Natural killer cell (primary cell): Measurements from ENCODE around the gene RFC3. TPM values are rescaled to one million over a fixed set of nuclear protein-coding genes. Genes with fewer than 3 reads are reported as not detected.

Source experiments
- ATAC-seq, 3 donors: fragments of 150-1000 bp in 2 of 3; fragments of 200-7000 bp in 1 of 3; cut with Tn5 transposase; 1 replicate in 1 of 3; 2 replicates in 2 of 3; pipeline ENCODE4 v1.10.0; 2021; ENCODE audit warnings: mild to moderate bottlenecking in 2 of 3, moderate library complexity in 2 of 3
- DNase-seq, 2 donors: peaks; one replicate each; pipeline versions ENCODE4 v3.0.0 to v3.0.0-alpha.2; 2013 to 2021; ENCODE audit warnings: mixed read lengths in 1 of 2
- H3K27ac ChIP-seq: one replicate; pipeline ENCODE4 v1.5.1; 2013; ENCODE audit warnings: mild to moderate bottlenecking, low read length
- H3K27me3 ChIP-seq: one replicate; pipeline ENCODE4 v1.6.1; 2013; ENCODE audit warnings: low read length; ENCODE audit not compliant: control insufficient read depth, insufficient read depth
- H3K36me3 ChIP-seq: one replicate; pipeline ENCODE4 v1.6.1; 2013; ENCODE audit warnings: low read length; ENCODE audit not compliant: control insufficient read depth, insufficient read depth
- H3K4me1 ChIP-seq: one replicate; pipeline ENCODE4 v1.6.1; 2013; ENCODE audit warnings: low read length; ENCODE audit not compliant: control insufficient read depth, insufficient read depth
- H3K4me3 ChIP-seq: one replicate; pipeline ENCODE4 v1.5.1; 2013; ENCODE audit warnings: low read length
- H3K9me3 ChIP-seq: one replicate; pipeline ENCODE4 v1.6.1; 2013; ENCODE audit warnings: low read length; ENCODE audit not compliant: control insufficient read depth, insufficient read depth
- H3K27ac Mint-ChIP-seq, 2 donors: one replicate each; pipeline ENCODE4 v1.8.0; 2022; ENCODE audit warnings: mild to moderate bottlenecking in 2 of 2, mixed read lengths in 2 of 2, moderate library complexity in 1 of 2
- H3K27me3 Mint-ChIP-seq, 2 donors: one replicate each; pipeline ENCODE4 v1.8.0; 2022; ENCODE audit warnings: low read depth in 2 of 2, mixed read lengths in 2 of 2
- H3K36me3 Mint-ChIP-seq: one replicate; pipeline ENCODE4 v1.8.0; 2022; ENCODE audit warnings: mixed read lengths
- H3K4me1 Mint-ChIP-seq, 2 donors: one replicate each; pipeline ENCODE4 v1.8.0; 2022; ENCODE audit warnings: mixed read lengths in 2 of 2
- H3K4me3 Mint-ChIP-seq: one replicate; pipeline ENCODE4 v1.8.0; 2022; ENCODE audit warnings: mild to moderate bottlenecking, moderate library complexity, mixed read lengths
- H3K9me3 Mint-ChIP-seq, 2 donors: one replicate each; pipeline ENCODE4 v1.8.0; 2022; ENCODE audit warnings: mixed read lengths in 2 of 2
- CTCF ChIP-seq: fragments of 200-600 bp; IDR thresholded peaks from one replicate; pipeline ENCODE4 v1.8.0; 2022; ENCODE audit warnings: antibody characterized with exemption
- WGBS: methylation state at CpG from one replicate; pipeline ENCODE4 v1.1.7; 2013; ENCODE audit warnings: missing lambda C conversion rate; ENCODE audit not compliant: insufficient coverage; 5-methylcytosine and 5-hydroxymethylcytosine counted together
- intact Hi-C: fragments of 100-400 bp; cut with micrococcal nuclease; formaldehyde crosslinking; loops from one replicate; pipeline ENCODE4 v1.14.2; 2022
- total RNA-seq, 4 donors: library from RNA; stranded (reverse); fragments of 120-200 nt in 1 of 4; gene quantifications; one replicate each; pipeline versions ENCODE4 v1.2.3 to v1.2.4, GENCODE V29; 2013 to 2022

The RFC3 gene
- total RNA-seq, 3 donors from 2014 or later (not counting 1 experiment from before 2014, with no cell fraction given): 5.5 to 7.0 (median 6.8) TPM

- DNase-seq (no peak), ATAC-seq (no peak)
- Mint-ChIP-seq H3K27me3 (peaks cover 0 to 3% of the 10 kb centered on the region in 2 donors), H3K9me3 (peaks cover 4 to 5% of the 10 kb centered on the region in 2 donors), H3K4me1 (peaks cover 7 to 15% of the 10 kb centered on the region in 2 donors), H3K4me3 (no peak overlapping the region), H3K36me3 (no peaks in the 10 kb centered on the region), H3K27ac (no peak overlapping the region)
- TF ChIP-seq CTCF: no peak
- H3K9me3 ChIP-seq: no peaks in the 10 kb centered on the region
- no peaks in the 10 kb centered on the region for H3K36me3 ChIP-seq
- H3K27me3 ChIP-seq: no peaks in the 10 kb centered on the region
- intact Hi-C loops: no loop called here
- H3K4me3 ChIP-seq: no peak overlapping the region
- no peak overlapping the region for H3K27ac ChIP-seq
- 52% methylated on average over 3 of the region's 4 CpGs for WGBS
- peaks cover 7% of the 10 kb centered on the region for H3K4me1 ChIP-seq
Measured at GRCh38 chr13:33789739-33790138, 28.2 kb upstream of the RFC3 start.

- no peak for TF ChIP-seq CTCF
Measured at GRCh38 chr13:33793726-33794125, 24.2 kb upstream of the RFC3 start.

GRCh38 chr13:33794576-33794975, 23.4 kb upstream of the RFC3 start:
- intact Hi-C loops: no loop called here
- WGBS: 32% methylated on average over 3 of the region's 4 CpGs
- Mint-ChIP-seq H3K36me3 (no peaks in the 10 kb centered on the region), H3K4me1 (no peaks in the 10 kb centered on the region), H3K9me3 (peaks cover 4 to 5% of the 10 kb centered on the region in 2 donors), H3K27me3 (peaks cover 0 to 3% of the 10 kb centered on the region in 2 donors), H3K4me3 (no peak overlapping the region), H3K27ac (no peak overlapping the region)
- ATAC-seq (no peak), DNase-seq (no peak)
- no peak for TF ChIP-seq CTCF
- no peaks in the 10 kb centered on the region for H3K27me3 ChIP-seq
- H3K36me3 ChIP-seq: no peaks in the 10 kb centered on the region
- no peaks in the 10 kb centered on the region for H3K9me3 ChIP-seq
- H3K4me1 ChIP-seq: no peaks in the 10 kb centered on the region
- H3K4me3 ChIP-seq: no peak overlapping the region
- H3K27ac ChIP-seq: no peak overlapping the region

More at GRCh38 chr13:33793726-33794125, 24.2 kb upstream of the RFC3 start:
- H3K27ac Mint-ChIP-seq: no peak overlapping the region
- peaks cover 4 to 5% of the 10 kb centered on the region in 2 donors for H3K9me3 Mint-ChIP-seq
- peaks cover 0 to 3% of the 10 kb centered on the region in 2 donors for H3K27me3 Mint-ChIP-seq
- Histone ChIP-seq H3K4me1 (no peaks in the 10 kb centered on the region), H3K4me3 (no peak overlapping the region), H3K27me3 (no peaks in the 10 kb centered on the region), H3K36me3 (no peaks in the 10 kb centered on the region), H3K27ac (no peak overlapping the region), H3K9me3 (no peaks in the 10 kb centered on the region)
- no peak for ATAC-seq
- H3K4me3 Mint-ChIP-seq: no peak overlapping the region
- no peaks in the 10 kb centered on the region for H3K36me3 Mint-ChIP-seq
- no peaks in the 10 kb centered on the region for H3K4me1 Mint-ChIP-seq
- no peak for DNase-seq
- intact Hi-C loops: no loop called here

- no peaks in the 10 kb centered on the region for H3K36me3 Mint-ChIP-seq
- DNase-seq (no peak), ATAC-seq (no peak)
- no peak overlapping the region for H3K4me3 Mint-ChIP-seq
- intact Hi-C loops: no loop called here
- peaks cover 4 to 7% of the 10 kb centered on the region in 2 donors for H3K27me3 Mint-ChIP-seq
- Histone ChIP-seq H3K27ac (no peak overlapping the region), H3K4me3 (no peak overlapping the region), H3K36me3 (no peaks in the 10 kb centered on the region), H3K4me1 (no peaks in the 10 kb centered on the region), H3K27me3 (no peaks in the 10 kb centered on the region), H3K9me3 (no peaks in the 10 kb centered on the region)
- no peak for TF ChIP-seq CTCF
- H3K9me3 Mint-ChIP-seq: peaks cover 4 to 5% of the 10 kb centered on the region in 2 donors
- WGBS: no CpG with 5 or more reads among the region's 4 CpGs
- no peaks in the 10 kb centered on the region for H3K4me1 Mint-ChIP-seq
- H3K27ac Mint-ChIP-seq: no peak overlapping the region
Measured at GRCh38 chr13:33796095-33796494, 21.9 kb upstream of the RFC3 start.
